Thyroid gland (tissue), 4 donors: Measurements from ENCODE around the gene CDH23.

Source experiments
- CTCF ChIP-seq, 6 experiments: fragments of 200-600 bp in 3 of 6; fragments of 450-650 bp in 3 of 6; sonication (generic) in 3 of 6; IDR thresholded peaks; one replicate each; pipeline ENCODE4 v1.5.1; 2016 to 2019; ENCODE audit warnings: antibody characterized with exemption in 6 of 6, mild to moderate bottlenecking in 2 of 6, inconsistent platforms in 1 of 6, moderate library complexity in 1 of 6
- POLR2A ChIP-seq, 2 donors: fragments of 450-650 bp; IDR thresholded peaks; one replicate each; pipeline ENCODE4 v1.6.1; 2017; ENCODE audit warnings: antibody characterized with exemption in 2 of 2, mild to moderate bottlenecking in 2 of 2, moderate library complexity in 1 of 2

- TF ChIP-seq CTCF (IDR thresholded peaks at IDR 0.05), result no peak
- TF ChIP-seq POLR2A (IDR thresholded peaks at IDR 0.05), result no peak
Measured at GRCh38 chr10:71572962-71573361, 176.2 kb downstream of the CDH23 start.
